ENCODE data around the gene ARPC2.

Gene ARPC2

DNA sequence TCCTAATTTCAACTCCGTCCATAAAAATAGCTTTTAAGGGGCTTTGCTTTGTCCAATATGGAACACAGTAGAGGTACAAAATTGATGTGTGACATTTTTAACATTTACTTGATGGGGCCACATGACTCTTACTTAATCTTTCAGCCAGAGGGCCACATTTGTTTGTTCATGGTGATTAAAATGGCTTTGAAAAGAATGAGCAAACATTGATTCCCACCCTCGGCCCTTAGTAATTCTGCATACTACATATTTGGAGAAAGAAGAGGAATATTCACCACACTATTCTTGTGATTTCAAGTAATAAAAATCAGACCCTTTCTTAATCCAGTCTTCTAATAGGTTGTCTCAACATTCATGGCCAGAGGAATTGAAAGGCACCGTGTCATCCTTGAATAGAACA, 17.5 kb downstream of the ARPC2 start:
- no peak overlapping the region for H3K4me3 ChIP-seq (IDR thresholded peaks at IDR 0.05; ENCODE audit: insufficient read depth, low read depth, low read length)
- peaks cover 21% of the 10 kb centered on the region for H3K36me3 ChIP-seq (ENCODE audit: insufficient read depth)
- H2AFZ ChIP-seq (ENCODE audit: low read depth): no peak overlapping the region
- no peak overlapping the region for H3K9ac ChIP-seq
- H3K79me2 ChIP-seq (ENCODE audit: insufficient read depth, low read depth): peaks cover 25% of the 10 kb centered on the region; the same call in 1 of the 2 replicates
- no peak for TF ChIP-seq CTCF (conservative IDR thresholded peaks at IDR 0.05; ENCODE audit: low read depth, low read length)
- H3K27me3 ChIP-seq (ENCODE audit: insufficient read depth, low read depth): no peaks in the 10 kb centered on the region
- H4K20me1 ChIP-seq (ENCODE audit: insufficient read depth): no peaks in the 10 kb centered on the region
- H3K4me1 ChIP-seq (ENCODE audit: low read depth, poor library complexity, severe bottlenecking): peaks cover 23% of the 10 kb centered on the region
- H3K4me2 ChIP-seq: no peak overlapping the region
- no peak overlapping the region for H3K27ac ChIP-seq

- Histone ChIP-seq H2AFZ (ENCODE audit: low read depth) (no peak overlapping the region), H3K79me2 (ENCODE audit: insufficient read depth, low read depth) (peaks cover 25% of the 10 kb centered on the region; the same call in 1 of the 2 replicates), H3K9ac (no peak overlapping the region), H3K27me3 (ENCODE audit: insufficient read depth, low read depth) (no peaks in the 10 kb centered on the region), H3K4me3 (IDR thresholded peaks at IDR 0.05; ENCODE audit: insufficient read depth, low read depth, low read length) (no peak overlapping the region), H3K4me2 (no peak overlapping the region), H3K27ac (no peak overlapping the region), H3K4me1 (ENCODE audit: low read depth, poor library complexity, severe bottlenecking) (peaks cover 18% of the 10 kb centered on the region), H3K36me3 (ENCODE audit: insufficient read depth) (peaks cover 19% of the 10 kb centered on the region; the same call in 1 of the 2 replicates), H4K20me1 (ENCODE audit: insufficient read depth) (no peaks in the 10 kb centered on the region)
- no peak for TF ChIP-seq CTCF (conservative IDR thresholded peaks at IDR 0.05; ENCODE audit: low read depth, low read length)
Measured at GRCh38 chr2:218235017-218235416, 18.0 kb downstream of the ARPC2 start.

DNA sequence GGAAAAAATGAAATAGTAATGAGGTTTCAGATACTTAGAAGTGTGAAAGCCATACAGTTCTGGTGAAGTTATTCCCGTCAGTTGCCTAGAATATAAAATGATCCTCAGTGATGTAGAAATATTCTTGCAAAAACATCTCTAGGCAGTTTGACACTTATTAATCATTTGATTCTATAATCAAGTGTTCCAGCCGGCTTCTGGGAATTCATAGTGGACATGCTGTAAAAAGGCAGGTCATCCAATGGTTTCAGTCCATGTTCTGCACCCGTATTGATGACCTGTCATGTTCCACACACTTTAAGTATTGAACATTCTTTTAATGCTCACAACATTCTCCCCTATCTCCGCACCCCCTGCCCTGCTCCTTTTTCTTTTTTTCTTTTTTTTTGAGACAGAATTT, 19.8 kb downstream of the ARPC2 start:
- Histone ChIP-seq H3K27me3 (ENCODE audit: insufficient read depth, low read depth) (no peaks in the 10 kb centered on the region), H3K4me2 (no peak overlapping the region), H4K20me1 (ENCODE audit: insufficient read depth) (no peaks in the 10 kb centered on the region), H3K27ac (no peak overlapping the region), H3K4me1 (ENCODE audit: low read depth, poor library complexity, severe bottlenecking) (no peaks in the 10 kb centered on the region), H3K4me3 (IDR thresholded peaks at IDR 0.05; ENCODE audit: insufficient read depth, low read depth, low read length) (no peak overlapping the region), H3K36me3 (ENCODE audit: insufficient read depth) (peaks cover 8% of the 10 kb centered on the region; the same call in 1 of the 2 replicates), H3K9ac (no peak overlapping the region), H3K79me2 (ENCODE audit: insufficient read depth, low read depth) (0 out of 2 replicates have a peak, but pooled peaks cover 12% of the 10 kb centered on the region), H2AFZ (ENCODE audit: low read depth) (no peak overlapping the region)
- no peak for TF ChIP-seq CTCF (conservative IDR thresholded peaks at IDR 0.05; ENCODE audit: low read depth, low read length)

- H3K9ac ChIP-seq: no peak overlapping the region
- H3K4me1 ChIP-seq (ENCODE audit: low read depth, poor library complexity, severe bottlenecking): no peaks in the 10 kb centered on the region
- H3K79me2 ChIP-seq (ENCODE audit: insufficient read depth, low read depth): no peaks in the 10 kb centered on the region
- H3K36me3 ChIP-seq (ENCODE audit: insufficient read depth): peaks cover 5% of the 10 kb centered on the region; the same call in 1 of the 2 replicates
- H2AFZ ChIP-seq (ENCODE audit: low read depth): no peak overlapping the region
- H3K4me3 ChIP-seq (IDR thresholded peaks at IDR 0.05; ENCODE audit: insufficient read depth, low read depth, low read length): no peak overlapping the region
- no peak overlapping the region for H3K27ac ChIP-seq
- no peaks in the 10 kb centered on the region for H3K27me3 ChIP-seq (ENCODE audit: insufficient read depth, low read depth)
- TF ChIP-seq CTCF (conservative IDR thresholded peaks at IDR 0.05; ENCODE audit: low read depth, low read length): no peak
- no peak overlapping the region for H3K4me2 ChIP-seq
- H4K20me1 ChIP-seq (ENCODE audit: insufficient read depth): no peaks in the 10 kb centered on the region
Measured at GRCh38 chr2:218238887-218239286, 21.9 kb downstream of the ARPC2 start.
